Heart right ventricle (tissue), 16 donors: ENCODE data around the gene GUF1. TPM values are rescaled to one million over a fixed set of nuclear protein-coding genes. Genes with fewer than 3 reads are reported as not detected.
A peak's percentile ranks its signal among the peaks of the same experiment; 100 is the strongest.

Experiments used
- ATAC-seq, 8 donors: fragments of 200-7000 bp; cut with Tn5 transposase; one replicate each; pipeline ENCODE4 v1.9.1; 2020; ENCODE audit warnings: mild to moderate bottlenecking in 8 of 8, moderate library complexity in 8 of 8, moderate number of reproducible peaks in 1 of 8
- DNase-seq, 2 donors: peaks; one replicate each; pipeline ENCODE4 v3.0.0-alpha.2; 2020
- H3K27ac ChIP-seq, 10 donors: fragments of 200-600 bp; sonication (generic) in 2 of 10; one replicate each; pipeline versions ENCODE4 v1.5.0 to v1.8.0; 2020 to 2022; ENCODE audit warnings: mild to moderate bottlenecking in 3 of 10
- H3K27me3 ChIP-seq, 7 donors: fragments of 200-600 bp; one replicate each; pipeline ENCODE4 v1.8.0; 2021 to 2022; ENCODE audit warnings: mild to moderate bottlenecking in 2 of 7
- H3K36me3 ChIP-seq, 9 donors: fragments of 200-600 bp; sonication (generic) in 1 of 9; one replicate each; pipeline versions ENCODE4 v1.5.0 to v1.8.0; 2020 to 2022; ENCODE audit warnings: mild to moderate bottlenecking in 2 of 9
- H3K4me1 ChIP-seq, 9 donors: fragments of 200-600 bp; sonication (generic) in 1 of 9; one replicate each; pipeline versions ENCODE4 v1.5.0 to v1.8.0; 2020 to 2022; ENCODE audit warnings: mild to moderate bottlenecking in 4 of 9
- H3K4me3 ChIP-seq, 10 donors: fragments of 200-600 bp; sonication (generic) in 2 of 10; one replicate each; pipeline versions ENCODE4 v1.5.0 to v1.8.0; 2020 to 2022; ENCODE audit warnings: mild to moderate bottlenecking in 7 of 10, moderate library complexity in 2 of 10
- H3K9me3 ChIP-seq, 11 donors: fragments of 200-600 bp in 10 of 11; sonication (generic) in 2 of 11; one replicate each; pipeline versions ENCODE4 v1.5.0 to v1.8.0; 2013 to 2022; ENCODE audit warnings: mild to moderate bottlenecking in 2 of 11, control low read depth in 1 of 11, moderate library complexity in 1 of 11
- WGBS, 2 donors: extraction: QIAGEN DNeasy Blood & Tissue Kit; methylation state at CpG; one replicate each; pipeline ENCODE4 v1.1.7; 2013; ENCODE audit warnings: inconsistent platforms in 1 of 2; 5-methylcytosine and 5-hydroxymethylcytosine counted together
- intact Hi-C, 10 donors: fragments of 100-400 bp; cut with DNase I; formaldehyde crosslinking; loops; one replicate each; pipeline versions ENCODE4 v1.11.1 to v1.14.2; 2022
- polyA plus RNA-seq, 2 donors: library from polyadenylated mRNA; stranded (reverse); fragments of 200-250 nt; gene quantifications; one replicate each; pipeline ENCODE4 v1.2.3, GENCODE V29; 2013
- total RNA-seq, 10 donors: library from RNA; stranded (reverse); fragmentation: NEBNext Ultra II Directional in 3 of 10; extraction: Animal tissue kit (Norgen Biotek cat#: 25700) in 3 of 10; gene quantifications; one replicate each; pipeline versions ENCODE4 v1.2.1 to v1.2.4, GENCODE V29; 2021 to 2023
- TF ChIP-seq, protein P1 (sequence below), 9 donors: fragments of 200-600 bp; sonication (generic) in 2 of 9; IDR thresholded peaks; one replicate each; pipeline versions ENCODE4 v1.5.0 to v1.8.0; 2021 to 2022; ENCODE audit warnings: antibody characterized with exemption in 9 of 9, mild to moderate bottlenecking in 5 of 9, moderate library complexity in 1 of 9
- donor health status: Arrhythmogenic right ventricular cardiomyopathy.
- donor health status: ischemic (EF 13 %, LVEDD 7.1; RV severe dilation, severe dysfunction).
- donor health status: healthy with polysubstance abuse.
- donor health status: DM: no; HTN: yes; CAD: no.
- donor health status: DM: no; HTN: no; CAD: no.
- donor health status: ischemic (EF 25% LVEDD 6.9; RV normal size, moderate dysfunction).
- donor health status: ischemic (EF 25% LVEDD 5.7; RV mildly dilated, moderate dysfunction).
- donor health status: healthy.
- donor health status: DM: yes; HTN: yes; CAD: no.
- donor health status: Ischemic cardiomyopathy.
- donor health status: ischemic (EF 35%, LVEDD 5.7; RV mildly dilated, moderate dysfunction).
- donor health status: nonischemic (EF 11% LVEDD 7.7; RV severe dilation, severe dysfunction).
- donor health status: DM: yes; HTN: yes; CAD: no.
- donor health status: PGD.
- donor health status: ischemic (EF 29% LVEDD 5.4; RV normal size, mild dysfunction).
- donor health status: nonischemic (EF 23%, LVEDD 6.1; RV moderate dilation, normal function).

GUF1 gene
- total and polyA plus RNA-seq, 12 donors, result 10.0 to 29.6 (median 24.2) TPM

DNA sequence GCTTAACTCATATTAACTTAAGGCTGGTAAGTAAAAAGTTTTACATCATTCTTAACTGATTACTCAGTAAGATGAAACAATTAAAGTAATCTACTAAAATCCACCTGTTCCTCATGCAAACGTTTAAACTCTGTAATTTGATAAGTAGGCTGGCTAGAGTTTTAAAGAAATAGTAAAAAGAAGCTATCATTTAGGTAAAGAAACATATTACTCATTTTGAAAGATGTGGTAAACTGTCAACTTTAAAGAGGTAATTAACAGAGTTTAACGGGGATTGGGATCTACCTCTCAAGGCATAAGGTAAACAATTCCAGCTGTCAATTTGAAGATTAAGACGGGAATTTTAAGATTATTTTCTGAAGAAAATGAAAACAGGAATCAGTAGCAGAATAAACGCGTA, 38.4 kb downstream of the GUF1 start:
- ATAC-seq (no peak), DNase-seq (no peak)
- no peaks in the 10 kb centered on the region for H3K9me3 ChIP-seq
- intact Hi-C loops, result no loop called here
- H3K27me3 ChIP-seq, result no peaks in the 10 kb centered on the region
- H3K4me3 ChIP-seq, result no peak overlapping the region
- peaks cover 0 to 29% (median 4%) of the 10 kb centered on the region in 9 donors for H3K4me1 ChIP-seq
- WGBS, 2 donors, result 68 to 72% methylated on average over 5 of the region's 5 CpGs
- H3K27ac ChIP-seq, result no peak overlapping the region
- TF ChIP-seq, protein P1, sequence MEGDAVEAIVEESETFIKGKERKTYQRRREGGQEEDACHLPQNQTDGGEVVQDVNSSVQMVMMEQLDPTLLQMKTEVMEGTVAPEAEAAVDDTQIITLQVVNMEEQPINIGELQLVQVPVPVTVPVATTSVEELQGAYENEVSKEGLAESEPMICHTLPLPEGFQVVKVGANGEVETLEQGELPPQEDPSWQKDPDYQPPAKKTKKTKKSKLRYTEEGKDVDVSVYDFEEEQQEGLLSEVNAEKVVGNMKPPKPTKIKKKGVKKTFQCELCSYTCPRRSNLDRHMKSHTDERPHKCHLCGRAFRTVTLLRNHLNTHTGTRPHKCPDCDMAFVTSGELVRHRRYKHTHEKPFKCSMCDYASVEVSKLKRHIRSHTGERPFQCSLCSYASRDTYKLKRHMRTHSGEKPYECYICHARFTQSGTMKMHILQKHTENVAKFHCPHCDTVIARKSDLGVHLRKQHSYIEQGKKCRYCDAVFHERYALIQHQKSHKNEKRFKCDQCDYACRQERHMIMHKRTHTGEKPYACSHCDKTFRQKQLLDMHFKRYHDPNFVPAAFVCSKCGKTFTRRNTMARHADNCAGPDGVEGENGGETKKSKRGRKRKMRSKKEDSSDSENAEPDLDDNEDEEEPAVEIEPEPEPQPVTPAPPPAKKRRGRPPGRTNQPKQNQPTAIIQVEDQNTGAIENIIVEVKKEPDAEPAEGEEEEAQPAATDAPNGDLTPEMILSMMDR (IDR thresholded peaks at IDR 0.05), result no peak
- peaks cover 0 to 31% (median 0%) of the 10 kb centered on the region in 9 donors for H3K36me3 ChIP-seq

DNA sequence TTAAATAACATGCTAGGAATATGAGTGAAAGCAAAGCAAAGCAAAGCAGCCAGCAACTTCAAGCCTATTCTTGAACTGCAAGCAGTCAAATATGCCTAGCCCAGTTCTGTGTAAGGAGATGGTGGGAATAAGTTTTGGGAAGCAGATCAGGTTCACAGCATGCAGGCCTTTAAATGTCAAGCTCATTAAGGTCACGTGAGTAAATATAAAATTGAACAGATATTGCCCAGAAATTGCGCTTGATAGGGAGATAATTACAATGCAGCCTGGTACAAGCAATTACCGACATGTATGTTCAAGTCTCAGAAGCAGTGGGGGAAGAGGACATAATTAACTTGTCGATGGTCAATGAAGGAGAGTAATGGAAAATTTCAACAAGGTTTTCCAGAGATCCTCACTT, 42.2 kb downstream of the GUF1 start:
- no peaks in the 10 kb centered on the region for H3K9me3 ChIP-seq
- DNase-seq (no peak), ATAC-seq (no peak)
- H3K36me3 ChIP-seq, result peaks cover 0 to 8% (median 0%) of the 10 kb centered on the region in 9 donors
- 85 to 86% methylated on average over 4 of the region's 4 CpGs for WGBS, 2 donors
- intact Hi-C loops, result no loop called here
- no peak overlapping the region for H3K4me3 ChIP-seq
- peaks cover 0 to 49% (median 22%) of the 10 kb centered on the region in 9 donors for H3K4me1 ChIP-seq
- no peaks in the 10 kb centered on the region for H3K27me3 ChIP-seq
- TF ChIP-seq, protein P1 (IDR thresholded peaks at IDR 0.05), result no peak
- H3K27ac ChIP-seq, result no peak overlapping the region

DNA sequence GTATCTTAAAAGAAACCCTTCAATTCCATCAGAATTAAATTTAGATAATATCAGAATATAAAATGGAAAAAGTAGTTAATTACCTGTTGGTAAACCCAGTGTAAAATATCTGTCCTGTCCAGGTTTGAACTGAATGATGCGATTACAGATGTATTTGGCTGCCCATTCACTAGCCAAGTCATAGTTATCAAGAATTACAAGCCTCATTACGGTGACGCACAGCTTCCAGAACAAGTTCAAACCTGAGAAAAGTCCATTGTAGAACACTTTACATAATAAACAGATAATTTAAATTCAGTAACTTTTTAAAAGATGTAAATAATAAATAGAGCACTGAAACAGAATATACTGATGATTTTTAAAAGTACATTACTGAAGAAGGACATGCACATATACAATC, 43.8 kb downstream of the GUF1 start:
- no peak overlapping the region for H3K4me3 ChIP-seq
- no peaks in the 10 kb centered on the region for H3K9me3 ChIP-seq
- 79 to 82% methylated on average over 3 of the region's 3 CpGs for WGBS, 2 donors
- ATAC-seq (no peak), DNase-seq (no peak)
- intact Hi-C loops, result no loop called here
- peaks cover 0 to 5% (median 0%) of the 10 kb centered on the region in 9 donors for H3K36me3 ChIP-seq
- peaks cover 0 to 54% (median 26%) of the 10 kb centered on the region in 9 donors for H3K4me1 ChIP-seq
- H3K27ac ChIP-seq, result no peak overlapping the region
- TF ChIP-seq, protein P1 (IDR thresholded peaks at IDR 0.05), result no peak
- no peaks in the 10 kb centered on the region for H3K27me3 ChIP-seq

DNA sequence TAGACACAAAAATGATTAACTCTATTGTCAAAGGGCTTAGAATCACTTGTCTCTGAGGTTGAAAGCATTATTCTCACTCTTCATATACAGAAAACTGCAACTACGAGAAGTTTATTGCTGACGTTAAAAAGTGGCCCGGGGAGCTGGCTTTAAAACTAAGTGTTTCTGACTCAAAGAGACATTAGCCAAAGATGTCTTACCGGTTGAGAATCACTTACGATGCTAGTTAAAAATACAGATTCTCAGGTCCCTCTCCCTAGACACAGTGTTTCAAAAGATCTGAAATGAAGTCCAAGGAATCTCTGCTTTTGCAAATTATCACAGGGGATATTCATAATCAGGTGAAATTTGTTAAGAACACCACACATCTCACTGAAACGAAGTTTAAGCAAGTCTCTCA, 46.9 kb downstream of the GUF1 start:
- H3K27me3 ChIP-seq, result no peaks in the 10 kb centered on the region
- WGBS, 2 donors, result 41 to 43% methylated on average over 6 of the region's 6 CpGs
- TF ChIP-seq, protein P1 (IDR thresholded peaks at IDR 0.05), result no peak
- DNase-seq (no peak), ATAC-seq (no peak)
- H3K4me1 ChIP-seq, result peaks cover 0 to 46% (median 30%) of the 10 kb centered on the region in 9 donors
- no peaks in the 10 kb centered on the region for H3K9me3 ChIP-seq
- H3K27ac ChIP-seq, result peak overlapping the region in 6 of 10 donors; percentile 66 to 92 (median 90)
- H3K36me3 ChIP-seq, result peaks cover 0 to 3% (median 0%) of the 10 kb centered on the region in 9 donors
- intact Hi-C loops, result loop anchor here in 2 of 10 donors (5.0 kb wide), 1 partner anchor 48 kb away; the partner anchor contains the start of gene GUF1 (in 2 of the 2)
- peak overlapping the region in 9 of 10 donors; percentile 52 to 91 (median 86) for H3K4me3 ChIP-seq
